PC-3 (cell line): ENCODE results near the gene SNTG2.

Experiments
- EZH2 ChIP-seq: fragments of 300-600 bp; sonication (generic); IDR thresholded peaks from one replicate; pipeline ENCODE4 v1.6.1; 2017; ENCODE audit warnings: antibody characterized with exemption, mild to moderate bottlenecking, low read length; ENCODE audit not compliant: unreplicated experiment
- TF ChIP-seq, protein P1 (sequence below): fragments of 300-600 bp; sonication (generic); conservative IDR thresholded peaks from 2 replicates; pipeline ENCODE4 v1.5.1; 2017; ENCODE audit warnings: antibody characterized with exemption, low read depth, mild to moderate bottlenecking, low read length

GRCh38 chr2:1101982-1102590 is 151.4 kb downstream of the SNTG2 start:
- TF ChIP-seq, protein P1, sequence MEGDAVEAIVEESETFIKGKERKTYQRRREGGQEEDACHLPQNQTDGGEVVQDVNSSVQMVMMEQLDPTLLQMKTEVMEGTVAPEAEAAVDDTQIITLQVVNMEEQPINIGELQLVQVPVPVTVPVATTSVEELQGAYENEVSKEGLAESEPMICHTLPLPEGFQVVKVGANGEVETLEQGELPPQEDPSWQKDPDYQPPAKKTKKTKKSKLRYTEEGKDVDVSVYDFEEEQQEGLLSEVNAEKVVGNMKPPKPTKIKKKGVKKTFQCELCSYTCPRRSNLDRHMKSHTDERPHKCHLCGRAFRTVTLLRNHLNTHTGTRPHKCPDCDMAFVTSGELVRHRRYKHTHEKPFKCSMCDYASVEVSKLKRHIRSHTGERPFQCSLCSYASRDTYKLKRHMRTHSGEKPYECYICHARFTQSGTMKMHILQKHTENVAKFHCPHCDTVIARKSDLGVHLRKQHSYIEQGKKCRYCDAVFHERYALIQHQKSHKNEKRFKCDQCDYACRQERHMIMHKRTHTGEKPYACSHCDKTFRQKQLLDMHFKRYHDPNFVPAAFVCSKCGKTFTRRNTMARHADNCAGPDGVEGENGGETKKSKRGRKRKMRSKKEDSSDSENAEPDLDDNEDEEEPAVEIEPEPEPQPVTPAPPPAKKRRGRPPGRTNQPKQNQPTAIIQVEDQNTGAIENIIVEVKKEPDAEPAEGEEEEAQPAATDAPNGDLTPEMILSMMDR: no peak
- no peak for TF ChIP-seq EZH2
